Measurements from ENCODE around the gene ADAMTS20. TPM values are rescaled to one million over a fixed set of nuclear protein-coding genes. Genes with fewer than 3 reads are reported as not detected.

ADAMTS20 gene
- total RNA-seq, 3 donors from 2014 or later = not detected

DNA sequence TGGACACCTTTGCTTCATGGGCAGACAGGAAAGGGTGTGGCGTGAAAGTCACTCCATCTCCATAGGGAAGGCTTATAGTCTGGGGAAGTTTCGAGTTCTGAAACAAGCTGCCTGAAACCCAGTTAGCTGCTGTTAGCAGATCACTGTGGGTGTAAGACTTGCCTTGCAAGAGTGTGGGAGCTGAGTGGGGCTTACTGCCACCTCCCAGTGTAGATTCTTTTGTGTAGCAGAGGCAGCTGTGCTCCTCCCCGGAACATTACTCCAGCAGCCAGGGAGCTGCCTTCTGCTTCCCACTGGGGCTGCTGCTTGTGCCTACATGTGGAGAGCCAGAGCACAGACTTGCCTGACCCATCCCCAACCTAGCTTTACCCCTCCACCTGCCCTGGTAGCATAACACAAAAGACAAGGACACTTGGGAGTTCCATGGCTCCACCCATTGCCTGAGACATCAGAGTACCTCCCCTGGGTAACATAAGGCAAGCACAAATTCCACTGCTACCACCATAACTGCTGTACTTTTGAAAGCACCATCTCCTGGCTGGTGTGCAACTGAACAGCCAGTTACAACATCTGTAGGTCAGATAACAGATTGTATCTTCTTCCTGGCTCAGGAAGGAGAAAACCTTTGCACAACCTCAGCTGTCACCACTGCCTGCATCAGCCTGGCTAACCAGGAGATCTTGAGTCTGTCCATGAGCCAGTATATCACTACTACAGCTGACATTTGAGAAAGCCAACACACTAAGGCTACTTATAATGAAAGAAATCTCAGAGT, 69.5 kb downstream of the ADAMTS20 start:
- Histone ChIP-seq H3K4me1 (no peaks in the 10 kb centered on the region), H3K9me3 (peaks cover 0 to 13% of the 10 kb centered on the region in 2 donors), H3K4me3 (no peak overlapping the region), H3K27ac (no peak overlapping the region), H3K36me3 (no peaks in the 10 kb centered on the region), H3K27me3 (no peaks in the 10 kb centered on the region)
- intact Hi-C loops (cut with DNase I; ENCODE audit: low total_unique reads) = no loop called here
- DNase-seq (ENCODE audit: low spot score in 2 of 2) = no peak
- no peak for TF ChIP-seq CTCF (IDR thresholded peaks at IDR 0.05)
- TF ChIP-seq POLR2AphosphoS5 (IDR thresholded peaks at IDR 0.05) = no peak
- no peak for TF ChIP-seq POLR2A (IDR thresholded peaks at IDR 0.05)

DNA sequence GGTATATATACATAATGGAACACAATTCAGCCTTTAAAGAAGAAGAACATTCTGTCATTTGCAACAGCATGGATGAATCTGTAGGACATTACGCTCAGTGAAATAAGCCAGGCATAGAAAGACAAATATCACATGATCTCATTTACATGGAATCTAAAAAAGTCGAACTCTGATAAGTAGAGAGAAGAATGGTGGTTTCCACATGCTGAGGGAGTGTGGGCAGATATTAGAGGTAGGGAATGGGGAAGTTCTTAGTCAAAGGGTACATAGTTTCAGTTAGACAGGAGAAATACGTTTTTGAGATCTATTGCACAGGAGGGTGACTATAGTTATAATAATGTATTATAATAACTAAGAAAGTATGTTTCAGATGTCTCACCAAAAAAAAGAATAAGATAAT, 71.4 kb downstream of the ADAMTS20 start:
- Histone ChIP-seq H3K27me3 (no peaks in the 10 kb centered on the region), H3K36me3 (no peaks in the 10 kb centered on the region), H3K27ac (no peak overlapping the region), H3K9me3 (peaks cover 0 to 8% of the 10 kb centered on the region in 2 donors), H3K4me3 (no peak overlapping the region), H3K4me1 (no peaks in the 10 kb centered on the region)
- TF ChIP-seq POLR2AphosphoS5 (IDR thresholded peaks at IDR 0.05) (no peak), CTCF (IDR thresholded peaks at IDR 0.05) (no peak)
- no peak for DNase-seq (ENCODE audit: low spot score in 2 of 2)
- intact Hi-C loops (cut with DNase I; ENCODE audit: low total_unique reads) = no loop called here

GRCh38 chr12:43462741-43463140, 89.3 kb downstream of the ADAMTS20 start:
- Histone ChIP-seq H3K4me1 (no peaks in the 10 kb centered on the region), H3K27me3 (no peaks in the 10 kb centered on the region), H3K36me3 (no peaks in the 10 kb centered on the region), H3K27ac (no peak overlapping the region), H3K9me3 (no peaks in the 10 kb centered on the region), H3K4me3 (no peak overlapping the region)
- TF ChIP-seq POLR2A (IDR thresholded peaks at IDR 0.05) (no peak), CTCF (IDR thresholded peaks at IDR 0.05) (no peak), POLR2AphosphoS5 (IDR thresholded peaks at IDR 0.05) (no peak)
- intact Hi-C loops (cut with DNase I; ENCODE audit: low total_unique reads) = no loop called here
- no peak for DNase-seq (ENCODE audit: low spot score in 2 of 2)

GRCh38 chr12:43462080-43462479, 89.9 kb downstream of the ADAMTS20 start:
- H3K4me1 ChIP-seq = no peaks in the 10 kb centered on the region
- no peak overlapping the region for H3K27ac ChIP-seq
- no peaks in the 10 kb centered on the region for H3K36me3 ChIP-seq
- H3K9me3 ChIP-seq = no peaks in the 10 kb centered on the region
- DNase-seq (ENCODE audit: low spot score in 2 of 2) = no peak
- intact Hi-C loops (cut with DNase I; ENCODE audit: low total_unique reads) = no loop called here
- no peak overlapping the region for H3K4me3 ChIP-seq
- TF ChIP-seq POLR2A (IDR thresholded peaks at IDR 0.05) = no peak
- no peak for TF ChIP-seq CTCF (IDR thresholded peaks at IDR 0.05)
- TF ChIP-seq POLR2AphosphoS5 (IDR thresholded peaks at IDR 0.05) = no peak
- H3K27me3 ChIP-seq = no peaks in the 10 kb centered on the region

DNA sequence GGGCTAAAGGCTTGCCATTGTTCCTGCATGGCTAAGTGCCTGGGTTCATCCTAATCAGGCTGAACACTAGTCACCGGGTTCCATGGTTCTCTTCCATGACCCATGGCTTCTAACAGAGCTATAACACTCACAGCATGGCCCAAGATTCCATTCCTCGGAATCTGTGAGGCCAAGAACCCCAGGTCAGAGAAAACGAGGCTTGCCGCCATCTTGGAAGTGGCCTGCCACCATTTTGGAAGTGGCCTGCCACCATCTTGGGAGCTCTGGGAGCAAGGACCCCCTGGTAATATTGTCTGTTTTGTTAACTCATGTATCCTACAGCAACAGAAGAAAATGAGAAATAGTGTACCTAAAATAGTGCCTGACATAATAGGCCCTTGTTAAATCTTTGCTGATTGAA, 92.7 kb downstream of the ADAMTS20 start:
- intact Hi-C loops (cut with DNase I; ENCODE audit: low total_unique reads) = no loop called here
- DNase-seq (ENCODE audit: low spot score in 2 of 2) = no peak
- peaks cover 4 to 6% of the 10 kb centered on the region in 2 donors for H3K9me3 ChIP-seq
- TF ChIP-seq POLR2A (IDR thresholded peaks at IDR 0.05) (no peak), POLR2AphosphoS5 (IDR thresholded peaks at IDR 0.05) (no peak), CTCF (IDR thresholded peaks at IDR 0.05) (no peak)
- H3K36me3 ChIP-seq = no peaks in the 10 kb centered on the region
- H3K27ac ChIP-seq = no peak overlapping the region
- no peak overlapping the region for H3K4me3 ChIP-seq
- no peaks in the 10 kb centered on the region for H3K4me1 ChIP-seq
- no peaks in the 10 kb centered on the region for H3K27me3 ChIP-seq

Measured in breast epithelium (tissue), 4 donors.